Measurements from ENCODE around the gene MAST1.

Gene MAST1

GRCh38 chr19:12834976-12835757 is 3.1 kb upstream of the MAST1 start:
- TF ChIP-seq, protein P1, sequence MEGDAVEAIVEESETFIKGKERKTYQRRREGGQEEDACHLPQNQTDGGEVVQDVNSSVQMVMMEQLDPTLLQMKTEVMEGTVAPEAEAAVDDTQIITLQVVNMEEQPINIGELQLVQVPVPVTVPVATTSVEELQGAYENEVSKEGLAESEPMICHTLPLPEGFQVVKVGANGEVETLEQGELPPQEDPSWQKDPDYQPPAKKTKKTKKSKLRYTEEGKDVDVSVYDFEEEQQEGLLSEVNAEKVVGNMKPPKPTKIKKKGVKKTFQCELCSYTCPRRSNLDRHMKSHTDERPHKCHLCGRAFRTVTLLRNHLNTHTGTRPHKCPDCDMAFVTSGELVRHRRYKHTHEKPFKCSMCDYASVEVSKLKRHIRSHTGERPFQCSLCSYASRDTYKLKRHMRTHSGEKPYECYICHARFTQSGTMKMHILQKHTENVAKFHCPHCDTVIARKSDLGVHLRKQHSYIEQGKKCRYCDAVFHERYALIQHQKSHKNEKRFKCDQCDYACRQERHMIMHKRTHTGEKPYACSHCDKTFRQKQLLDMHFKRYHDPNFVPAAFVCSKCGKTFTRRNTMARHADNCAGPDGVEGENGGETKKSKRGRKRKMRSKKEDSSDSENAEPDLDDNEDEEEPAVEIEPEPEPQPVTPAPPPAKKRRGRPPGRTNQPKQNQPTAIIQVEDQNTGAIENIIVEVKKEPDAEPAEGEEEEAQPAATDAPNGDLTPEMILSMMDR (IDR thresholded peaks at IDR 0.05; ENCODE audit: control insufficient read depth, insufficient read depth, low read depth, low read length, missing control alignments): no peak
- no peak for DNase-seq (ENCODE audit: low read depth)
- H3K4me3 ChIP-seq (ENCODE audit: control insufficient read depth, low read depth, low read length): no peak overlapping the region

DNA sequence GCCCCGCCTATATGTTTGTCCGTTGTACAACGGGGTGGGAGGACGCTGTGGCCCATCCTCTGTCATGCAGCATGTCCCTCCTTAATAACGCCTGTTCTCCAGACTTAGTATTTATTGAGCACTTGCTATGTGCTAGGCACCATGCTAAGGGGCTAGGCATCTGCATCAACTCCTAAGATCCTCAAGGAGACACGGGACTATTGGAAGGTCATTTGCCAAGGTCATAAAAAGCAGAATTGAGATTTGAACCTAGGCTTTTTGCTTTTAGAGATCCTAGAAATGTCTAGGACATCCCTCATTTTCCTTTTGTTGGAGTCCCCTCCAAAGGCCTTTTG is 1.8 kb upstream of the MAST1 start:
- no peak overlapping the region for H3K4me3 ChIP-seq (ENCODE audit: control insufficient read depth, low read depth, low read length)
- no peak for DNase-seq (ENCODE audit: low read depth)
- TF ChIP-seq, protein P1 (IDR thresholded peaks at IDR 0.05; ENCODE audit: control insufficient read depth, insufficient read depth, low read depth, low read length, missing control alignments): no peak

DNA sequence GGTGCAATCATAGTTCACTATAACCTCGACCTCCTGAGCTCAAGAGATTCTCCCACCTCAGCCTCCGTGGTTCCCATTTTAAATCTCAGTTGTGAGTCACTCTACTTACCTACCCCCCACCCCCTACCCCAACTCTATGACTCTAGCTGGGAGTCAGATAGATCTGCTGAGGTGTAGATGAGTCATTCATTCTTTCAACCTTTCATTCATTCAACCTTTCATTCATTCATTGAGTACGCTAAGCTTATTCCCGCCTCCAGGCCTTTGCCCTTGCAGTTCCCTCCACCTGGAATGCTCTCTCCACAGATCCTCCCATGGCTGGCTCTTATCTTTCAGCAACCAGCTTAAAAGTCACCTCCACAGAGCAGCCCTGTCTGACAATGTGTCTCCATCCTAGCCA is 1.1 kb upstream of the MAST1 start:
- H3K4me3 ChIP-seq (ENCODE audit: control insufficient read depth, low read depth, low read length): no peak overlapping the region
- DNase-seq (ENCODE audit: low read depth): no peak
- TF ChIP-seq, protein P1 (IDR thresholded peaks at IDR 0.05; ENCODE audit: control insufficient read depth, insufficient read depth, low read depth, low read length, missing control alignments): no peak

- TF ChIP-seq, protein P1 (IDR thresholded peaks at IDR 0.05; ENCODE audit: control insufficient read depth, insufficient read depth, low read depth, low read length, missing control alignments): no peak
- DNase-seq (ENCODE audit: low read depth): no peak
- H3K4me3 ChIP-seq (ENCODE audit: control insufficient read depth, low read depth, low read length): no peak overlapping the region
These were observed 806 bp downstream of the MAST1 start for GRCh38 chr19:12838886-12839756.

DNA sequence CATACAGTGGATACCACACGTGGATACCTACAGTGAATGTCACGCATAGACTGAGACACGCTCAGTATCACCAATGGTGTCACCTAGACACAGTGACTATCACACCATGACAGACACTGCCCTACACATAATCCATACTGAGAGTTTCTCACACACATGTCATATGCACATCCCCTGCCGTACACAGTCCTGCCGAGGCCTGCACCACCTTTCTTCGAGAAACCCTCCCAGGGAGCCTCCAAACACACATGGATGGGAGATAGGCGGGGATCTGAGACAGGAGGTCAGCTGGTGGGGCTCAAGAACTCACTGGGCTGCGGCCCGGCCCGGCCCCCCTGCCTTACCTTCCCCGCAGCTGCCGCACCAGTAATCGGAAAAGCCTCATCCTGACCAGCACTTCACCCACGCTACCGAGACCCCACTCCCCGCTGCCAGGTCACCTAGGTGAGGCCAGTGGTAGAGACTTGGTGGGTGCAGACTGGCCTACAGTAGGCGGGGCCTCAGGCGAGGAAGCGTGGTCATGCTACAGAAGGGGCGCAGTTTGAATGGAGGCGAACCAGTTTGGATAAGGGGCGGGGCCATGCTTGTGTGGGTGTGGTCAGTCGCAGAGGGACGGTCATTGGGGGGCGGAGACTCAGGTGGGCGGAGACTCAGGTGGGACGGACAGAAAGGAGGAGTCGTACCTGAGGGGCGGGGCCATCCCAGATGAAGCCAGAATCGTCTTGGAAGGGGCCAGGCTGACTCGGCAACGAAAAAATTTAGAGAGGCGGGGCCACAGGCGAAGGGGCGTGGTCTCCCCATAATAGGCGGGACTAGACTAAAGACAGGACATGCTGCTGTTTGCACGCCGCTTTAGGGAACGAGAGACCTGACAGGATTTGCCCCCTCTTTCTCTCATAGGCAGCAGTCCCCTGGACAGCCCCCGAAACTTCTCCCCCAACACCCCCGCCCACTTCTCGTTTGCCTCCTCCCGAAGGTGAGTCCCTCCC is 2.1 kb downstream of the MAST1 start:
- TF ChIP-seq, protein P1 (IDR thresholded peaks at IDR 0.05; ENCODE audit: control insufficient read depth, insufficient read depth, low read depth, low read length, missing control alignments): no peak
- H3K4me3 ChIP-seq (ENCODE audit: control insufficient read depth, low read depth, low read length): peak overlapping the region; percentile 21; the same call in 1 of the 2 replicates
- no peak for DNase-seq (ENCODE audit: low read depth)

GRCh38 chr19:12841094-12841493 is 2.8 kb downstream of the MAST1 start:
- DNase-seq (ENCODE audit: low read depth): no peak
- TF ChIP-seq, protein P1 (IDR thresholded peaks at IDR 0.05; ENCODE audit: control insufficient read depth, insufficient read depth, low read depth, low read length, missing control alignments): no peak
- peak overlapping the region; percentile 21 for H3K4me3 ChIP-seq (ENCODE audit: control insufficient read depth, low read depth, low read length)
